Ectodermal cell (in vitro differentiated cells): ENCODE data around the gene TSPAN8.
"Not testable (repeated sequence)": the region's sequence is repeated elsewhere in the genome, so short reads cannot be mapped to it uniquely, and the experiment has no call there.

Source experiments
- H3K27ac ChIP-seq: 2 replicates; pipeline ENCODE4 v1.7.0; 2013; ENCODE audit warnings: mild to moderate bottlenecking, low read depth, low read length; ENCODE audit not compliant: insufficient read depth, poor library complexity, severe bottlenecking
- H3K27me3 ChIP-seq: 2 replicates; pipeline ENCODE4 v1.7.0; 2013; ENCODE audit warnings: mild to moderate bottlenecking, low read length; ENCODE audit not compliant: insufficient read depth, control insufficient read depth, poor library complexity, severe bottlenecking
- H3K36me3 ChIP-seq: one replicate; pipeline ENCODE4 v1.7.0; 2013; ENCODE audit warnings: low read length; ENCODE audit not compliant: control insufficient read depth, insufficient read depth
- H3K4me1 ChIP-seq: one replicate; pipeline ENCODE4 v1.7.0; 2013; ENCODE audit warnings: low read length; ENCODE audit not compliant: control insufficient read depth, insufficient read depth
- H3K4me3 ChIP-seq: 2 replicates; pipeline ENCODE4 v1.7.0; 2013; ENCODE audit warnings: low read depth, low read length, control low read depth; ENCODE audit not compliant: insufficient read depth
- H3K9me3 ChIP-seq: 2 replicates; pipeline ENCODE4 v1.7.0; 2013; ENCODE audit warnings: mild to moderate bottlenecking, low read length, moderate library complexity; ENCODE audit not compliant: control insufficient read depth
- WGBS, 2 experiments: methylation state at CpG; one replicate each; pipeline ENCODE4 v1.1.7; 2013; ENCODE audit warnings: missing lambda C conversion rate in 2 of 2; 5-methylcytosine and 5-hydroxymethylcytosine counted together

The TSPAN8 gene

DNA sequence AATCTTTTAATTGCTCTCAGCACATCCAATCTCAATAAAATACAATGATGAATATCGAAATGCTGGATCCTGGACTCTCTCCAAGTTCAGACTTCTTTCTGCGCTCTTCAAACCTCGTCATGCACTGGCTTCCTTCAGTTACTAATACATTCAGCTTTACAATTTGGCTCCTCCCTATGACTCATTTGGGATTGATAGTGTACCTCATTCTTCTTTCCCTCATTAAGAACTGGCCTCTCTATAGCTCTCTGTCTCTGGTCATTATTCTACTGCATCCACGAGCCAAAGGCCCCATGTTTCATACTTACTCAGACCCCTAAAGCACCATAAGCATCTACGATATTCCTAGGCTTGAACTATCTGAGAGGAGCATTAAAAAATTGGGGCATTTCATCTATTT, 4.9 kb downstream of the TSPAN8 start:
- Histone ChIP-seq H3K27ac (no peak overlapping the region), H3K27me3 (no peaks in the 10 kb centered on the region), H3K4me1 (no peaks in the 10 kb centered on the region), H3K36me3 (no peaks in the 10 kb centered on the region), H3K4me3 (no peak overlapping the region), H3K9me3 (no peaks in the 10 kb centered on the region)
- 96 to 99% methylated on average over 5 of the region's 5 CpGs for WGBS, 2 experiments

DNA sequence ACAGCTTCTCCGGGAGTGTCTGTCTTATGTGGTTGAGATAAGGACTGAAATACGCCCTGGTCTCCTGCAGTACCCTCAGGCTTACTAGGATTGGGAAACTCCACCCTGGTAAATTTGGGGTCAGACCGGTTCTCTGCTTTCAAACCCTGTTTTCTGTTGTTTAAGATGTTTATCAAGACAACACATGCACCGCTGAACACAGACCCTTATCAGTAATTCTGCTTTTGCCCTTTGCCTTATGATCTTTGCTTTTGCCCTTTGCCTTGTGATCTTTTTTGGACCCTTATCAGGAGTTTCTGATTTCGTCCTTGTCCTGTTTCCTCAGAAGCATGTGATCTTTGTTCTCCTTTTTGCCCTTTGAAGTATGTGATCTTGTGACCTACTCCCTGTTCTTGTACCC, 7.8 kb downstream of the TSPAN8 start:
- not testable (repeated sequence) for H3K9me3 ChIP-seq, H3K36me3 ChIP-seq, H3K4me3 ChIP-seq, H3K27me3 ChIP-seq, H3K27ac ChIP-seq, H3K4me1 ChIP-seq
- 91 to 95% methylated on average over 5 of the region's 5 CpGs for WGBS, 2 experiments

DNA sequence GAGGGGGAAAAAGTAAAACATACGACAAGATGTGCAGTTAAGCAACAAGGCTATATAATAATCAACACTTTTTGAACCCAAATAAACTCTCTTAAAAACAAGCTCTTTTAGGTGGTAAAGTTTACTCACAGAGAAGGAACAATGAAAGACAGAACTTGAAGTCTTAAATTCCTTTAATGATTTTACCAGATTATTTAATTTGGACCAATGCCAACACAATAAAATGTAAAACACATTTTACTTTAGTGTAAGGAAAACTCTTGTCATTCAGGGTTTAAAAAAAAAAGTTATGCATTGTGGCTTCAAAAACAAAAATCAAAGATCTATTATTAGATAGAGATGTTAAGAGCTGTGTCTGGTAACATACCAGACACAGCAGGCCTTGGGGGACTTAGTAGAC, 13.1 kb downstream of the TSPAN8 start:
- Histone ChIP-seq H3K9me3 (no peaks in the 10 kb centered on the region), H3K4me3 (no peak overlapping the region), H3K4me1 (peaks cover 5% of the 10 kb centered on the region), H3K27ac (no peak overlapping the region), H3K27me3 (no peaks in the 10 kb centered on the region), H3K36me3 (no peaks in the 10 kb centered on the region)
- no CpG with 5 or more reads among the region's 1 CpG for WGBS, 2 experiments

DNA sequence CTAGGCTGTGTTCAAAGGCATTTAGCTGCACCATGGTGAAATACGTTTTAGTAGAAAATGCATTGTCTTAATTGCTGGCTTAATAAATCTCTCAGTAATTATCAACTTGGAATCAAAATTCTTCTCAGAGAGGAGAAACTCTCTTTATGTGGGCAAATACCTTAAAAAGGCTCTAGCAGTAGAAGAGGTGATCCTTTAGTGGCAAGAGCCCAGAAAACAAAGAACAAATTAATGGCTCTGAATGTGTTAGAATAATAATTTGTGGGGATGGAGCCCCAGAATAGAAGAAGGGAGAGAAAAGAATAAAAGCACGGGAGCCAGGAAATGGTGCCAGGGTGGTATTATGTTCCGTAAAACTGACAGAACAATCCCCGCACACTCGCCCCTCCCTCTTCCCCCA, 14.8 kb downstream of the TSPAN8 start:
- WGBS, 2 experiments = 95% methylated on average over 4 to 5 of the region's 5 CpGs
- H3K27me3 ChIP-seq = no peaks in the 10 kb centered on the region
- H3K4me1 ChIP-seq = peaks cover 5% of the 10 kb centered on the region

DNA sequence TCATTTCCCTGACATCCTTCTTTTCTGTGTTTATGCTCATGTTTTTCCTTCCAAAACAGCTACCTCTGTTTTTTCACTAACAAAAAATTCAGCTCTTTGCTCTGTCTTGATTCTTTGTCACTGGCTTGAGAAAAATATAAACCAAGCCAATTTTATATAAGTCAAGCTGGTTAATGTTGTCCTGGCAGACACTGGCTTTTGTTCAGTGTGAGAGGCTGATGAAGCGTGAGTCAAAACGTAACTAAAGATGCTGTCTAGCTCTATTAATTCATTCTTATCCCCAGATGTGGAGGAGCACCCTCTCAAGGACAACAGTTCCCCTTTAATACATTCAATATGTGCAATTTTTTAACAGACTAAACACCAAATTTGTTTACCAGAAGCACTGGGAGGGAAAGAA, 15.8 kb downstream of the TSPAN8 start:
- H3K9me3 ChIP-seq = no peaks in the 10 kb centered on the region
- WGBS, 2 experiments = 81 to 96% methylated on average over 2 of the region's 2 CpGs
- H3K27ac ChIP-seq = no peak overlapping the region
- H3K4me1 ChIP-seq = peaks cover 5% of the 10 kb centered on the region
- H3K27me3 ChIP-seq = no peaks in the 10 kb centered on the region
- no peak overlapping the region for H3K4me3 ChIP-seq
- no peaks in the 10 kb centered on the region for H3K36me3 ChIP-seq

More for the DNA sequence above, 14.8 kb downstream of the TSPAN8 start:
- Histone ChIP-seq H3K4me3 (no peak overlapping the region), H3K27ac (no peak overlapping the region), H3K9me3 (no peaks in the 10 kb centered on the region), H3K36me3 (no peaks in the 10 kb centered on the region)

- H3K27ac ChIP-seq = no peak overlapping the region
- H3K27me3 ChIP-seq = no peaks in the 10 kb centered on the region
- no peaks in the 10 kb centered on the region for H3K9me3 ChIP-seq
- no peak overlapping the region for H3K4me3 ChIP-seq
- WGBS, 2 experiments = 100% methylated on average over 1 of the region's 1 CpG
- H3K36me3 ChIP-seq = no peaks in the 10 kb centered on the region
- H3K4me1 ChIP-seq = peaks cover 5% of the 10 kb centered on the region
Observed at GRCh38 chr12:71141378-71141926, 16.3 kb downstream of the TSPAN8 start.

- 90 to 96% methylated on average over 5 to 6 of the region's 6 CpGs for WGBS, 2 experiments
- Histone ChIP-seq H3K27ac (no peak overlapping the region), H3K27me3 (no peaks in the 10 kb centered on the region), H3K4me1 (peaks cover 5% of the 10 kb centered on the region), H3K9me3 (no peaks in the 10 kb centered on the region), H3K36me3 (no peaks in the 10 kb centered on the region), H3K4me3 (no peak overlapping the region)
Observed at GRCh38 chr12:71139153-71139735, 18.6 kb downstream of the TSPAN8 start.

DNA sequence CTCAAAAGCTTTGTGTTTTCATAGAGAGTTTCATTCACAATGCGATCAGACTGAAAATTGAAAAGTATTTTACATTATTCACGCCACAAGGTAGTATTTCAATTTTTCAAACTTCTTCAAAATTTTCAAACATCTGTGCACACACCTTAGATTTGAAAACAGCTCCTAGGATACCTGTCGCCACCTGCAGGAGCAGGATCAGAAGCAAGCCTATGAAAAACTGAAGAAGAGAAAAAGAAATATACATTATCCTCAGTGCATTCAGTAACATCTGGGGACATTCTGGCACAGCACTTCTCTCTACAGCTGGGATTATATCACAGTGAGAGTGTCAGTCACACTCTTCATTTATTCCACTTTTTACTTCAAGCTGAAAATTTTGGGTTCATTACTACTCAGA, 19.8 kb downstream of the TSPAN8 start:
- no peak overlapping the region for H3K27ac ChIP-seq
- no peak overlapping the region for H3K4me3 ChIP-seq
- no peaks in the 10 kb centered on the region for H3K9me3 ChIP-seq
- H3K27me3 ChIP-seq = no peaks in the 10 kb centered on the region
- peaks cover 5% of the 10 kb centered on the region for H3K4me1 ChIP-seq
- H3K36me3 ChIP-seq = no peaks in the 10 kb centered on the region
- 97% methylated on average over 2 to 3 of the region's 3 CpGs for WGBS, 2 experiments

DNA sequence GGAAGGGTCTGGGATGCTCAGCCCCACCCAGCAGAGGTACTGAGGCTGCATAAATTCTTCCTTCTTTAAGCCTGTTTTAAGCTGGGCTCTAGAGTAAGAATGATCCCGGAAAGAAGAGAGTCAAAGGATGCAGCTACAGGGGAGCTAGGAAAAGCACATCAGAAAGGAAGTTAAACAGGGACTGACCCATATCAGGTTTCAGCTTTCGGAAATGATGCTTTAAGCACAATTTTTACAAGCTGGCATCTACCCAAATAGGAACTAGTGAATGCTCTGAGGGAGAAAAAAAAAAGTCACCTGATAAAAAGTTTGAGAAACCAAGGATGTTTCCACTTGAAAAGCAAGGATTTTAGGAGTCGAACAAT, 22.0 kb downstream of the TSPAN8 start:
- Histone ChIP-seq H3K36me3 (no peaks in the 10 kb centered on the region), H3K4me1 (no peaks in the 10 kb centered on the region), H3K9me3 (no peaks in the 10 kb centered on the region), H3K27ac (no peak overlapping the region), H3K27me3 (no peaks in the 10 kb centered on the region), H3K4me3 (no peak overlapping the region)
- 81 to 85% methylated on average over 3 of the region's 3 CpGs for WGBS, 2 experiments

- no peak overlapping the region for H3K27ac ChIP-seq
- 92 to 95% methylated on average over 2 of the region's 2 CpGs for WGBS, 2 experiments
- no peak overlapping the region for H3K4me3 ChIP-seq
- no peaks in the 10 kb centered on the region for H3K4me1 ChIP-seq
- no peaks in the 10 kb centered on the region for H3K9me3 ChIP-seq
- H3K27me3 ChIP-seq = no peaks in the 10 kb centered on the region
- no peaks in the 10 kb centered on the region for H3K36me3 ChIP-seq
Observed at GRCh38 chr12:71135077-71135811, 22.6 kb downstream of the TSPAN8 start.
